GM18868 (cell line): Measurements from ENCODE around the gene PLCG2.

Experiments
- ATAC-seq: cut with Tn5 transposase; IDR thresholded peaks from one replicate; pipeline ENCODE4 v1.9.1; 2021; ENCODE audit warnings: mild to moderate bottlenecking, moderate library complexity; ENCODE audit not compliant: unreplicated experiment

Gene PLCG2

DNA sequence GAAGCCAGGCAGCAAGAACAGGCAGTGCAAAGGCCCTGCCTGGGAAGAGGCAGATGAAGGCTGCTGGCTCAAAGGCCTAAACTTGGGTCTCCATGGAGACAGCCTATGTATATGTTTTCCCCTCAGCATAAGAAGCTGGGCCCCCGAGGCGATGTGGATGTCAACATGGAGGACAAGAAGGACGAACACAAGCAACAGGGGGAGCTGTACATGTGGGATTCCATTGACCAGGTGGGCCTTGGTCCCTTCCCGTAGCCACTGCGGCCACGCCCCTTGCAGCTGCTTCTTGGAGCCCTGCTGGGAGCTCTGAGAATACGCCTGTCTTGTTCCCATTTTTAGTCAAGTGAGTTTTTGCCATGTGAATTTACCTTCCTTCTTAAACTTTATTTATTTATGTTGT is 126.2 kb downstream of the PLCG2 start:
- no peak for ATAC-seq

DNA sequence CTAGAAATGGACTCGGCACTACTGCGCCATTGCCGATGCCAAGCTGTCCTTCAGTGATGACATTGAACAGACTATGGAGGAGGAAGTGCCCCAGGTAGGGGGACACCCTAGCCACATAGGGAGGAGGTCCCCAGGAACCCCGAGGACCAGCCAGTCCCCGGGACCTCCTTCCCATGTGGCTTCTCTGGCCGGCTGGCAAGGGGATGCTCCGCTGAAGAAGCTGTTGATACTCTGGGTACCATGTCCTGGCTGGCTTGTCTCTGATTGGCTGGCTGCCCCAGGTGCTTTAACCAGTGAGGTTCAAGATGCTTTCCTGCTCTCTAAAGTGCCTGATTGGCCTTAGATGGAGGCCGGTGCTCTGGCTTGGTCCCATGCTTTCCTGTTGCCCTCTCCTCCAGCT is 128.6 kb downstream of the PLCG2 start:
- ATAC-seq, result no peak

DNA sequence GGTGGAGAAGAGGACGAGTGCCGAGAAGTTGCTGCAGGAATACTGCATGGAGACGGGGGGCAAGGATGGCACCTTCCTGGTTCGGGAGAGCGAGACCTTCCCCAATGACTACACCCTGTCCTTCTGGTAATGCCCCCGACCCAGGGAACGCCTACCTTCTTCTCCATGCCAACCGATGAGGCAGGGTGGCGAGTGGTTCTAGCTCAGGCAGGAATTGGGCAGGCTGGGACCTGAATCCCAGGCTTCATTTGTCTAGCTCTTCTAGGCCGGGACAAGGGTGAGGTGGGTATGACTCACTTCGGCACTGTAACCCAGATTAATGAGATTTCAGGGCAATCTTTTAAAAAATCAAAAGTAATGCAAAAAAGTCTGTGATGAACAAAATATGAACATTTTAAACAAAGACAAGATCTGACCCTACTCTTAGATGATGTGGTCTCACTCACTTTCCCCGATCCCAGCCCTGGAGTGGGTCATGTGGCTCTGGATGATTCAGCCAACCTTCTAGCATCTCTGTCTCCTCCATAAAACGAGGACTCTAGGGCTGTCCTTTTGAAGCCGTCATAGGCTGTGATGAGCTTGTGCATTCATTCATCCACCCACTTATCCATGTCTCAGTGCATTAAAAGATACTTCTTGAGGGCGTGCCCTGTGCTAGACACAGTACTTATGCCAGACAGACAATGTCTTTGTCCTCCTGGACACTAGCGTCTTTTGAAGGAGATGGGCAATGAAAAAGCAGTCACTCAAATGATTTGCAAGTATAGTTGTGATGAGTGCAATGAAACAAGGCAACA is 129.6 kb downstream of the PLCG2 start:
- no peak for ATAC-seq

DNA sequence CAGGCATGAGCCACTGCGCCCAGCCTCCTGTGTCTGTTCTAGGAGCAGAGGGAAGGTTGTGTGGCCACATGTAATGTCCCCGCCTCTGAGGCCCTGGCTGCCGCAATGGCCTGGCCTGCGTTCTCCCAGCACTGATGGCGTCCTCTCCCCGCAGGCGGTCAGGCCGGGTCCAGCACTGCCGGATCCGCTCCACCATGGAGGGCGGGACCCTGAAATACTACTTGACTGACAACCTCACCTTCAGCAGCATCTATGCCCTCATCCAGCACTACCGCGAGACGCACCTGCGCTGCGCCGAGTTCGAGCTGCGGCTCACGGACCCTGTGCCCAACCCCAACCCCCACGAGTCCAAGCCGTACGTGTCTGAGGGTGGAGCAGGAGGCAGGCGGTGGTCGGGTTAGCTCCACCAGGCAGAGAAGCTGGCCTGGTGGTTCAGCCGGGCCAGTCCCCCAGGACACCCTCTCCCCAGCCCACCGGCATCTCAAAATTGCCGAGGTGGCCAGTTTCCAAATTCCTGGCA is 131.3 kb downstream of the PLCG2 start:
- no peak for ATAC-seq

DNA sequence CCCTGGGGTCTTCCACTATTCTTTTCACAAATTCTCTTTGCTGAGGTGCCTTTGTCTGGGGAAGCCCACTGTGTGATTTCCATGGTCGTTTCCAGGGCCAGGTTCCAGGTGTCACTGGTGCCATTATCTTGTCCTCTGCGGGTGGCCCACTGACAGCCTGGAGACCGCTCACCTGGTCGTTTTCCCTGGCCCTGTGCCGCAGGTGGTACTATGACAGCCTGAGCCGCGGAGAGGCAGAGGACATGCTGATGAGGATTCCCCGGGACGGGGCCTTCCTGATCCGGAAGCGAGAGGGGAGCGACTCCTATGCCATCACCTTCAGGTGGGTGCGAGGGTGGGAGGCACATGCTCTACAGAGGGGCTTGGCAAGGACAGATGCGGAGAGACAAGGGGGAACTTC is 133.3 kb downstream of the PLCG2 start:
- no peak for ATAC-seq

DNA sequence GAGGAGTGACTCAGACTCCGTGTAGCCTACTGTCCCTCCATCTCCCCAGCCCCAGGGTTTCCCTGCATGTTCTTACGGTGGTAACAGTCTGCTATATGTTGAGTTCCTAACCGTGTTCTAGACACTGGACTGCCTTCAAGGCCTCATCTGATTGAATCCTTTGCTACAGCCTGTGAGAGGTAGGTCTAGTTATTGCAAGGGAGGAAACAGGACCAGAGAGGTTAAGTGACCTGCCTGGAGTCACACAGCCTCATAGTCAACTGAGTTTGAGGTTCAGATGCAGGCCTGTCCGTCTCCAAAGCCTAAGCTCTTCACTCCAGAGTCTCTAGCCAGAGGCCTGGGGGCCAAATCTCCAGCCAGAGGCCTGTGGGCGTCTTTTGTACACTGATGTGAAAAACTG is 134.1 kb downstream of the PLCG2 start:
- no peak for ATAC-seq

DNA sequence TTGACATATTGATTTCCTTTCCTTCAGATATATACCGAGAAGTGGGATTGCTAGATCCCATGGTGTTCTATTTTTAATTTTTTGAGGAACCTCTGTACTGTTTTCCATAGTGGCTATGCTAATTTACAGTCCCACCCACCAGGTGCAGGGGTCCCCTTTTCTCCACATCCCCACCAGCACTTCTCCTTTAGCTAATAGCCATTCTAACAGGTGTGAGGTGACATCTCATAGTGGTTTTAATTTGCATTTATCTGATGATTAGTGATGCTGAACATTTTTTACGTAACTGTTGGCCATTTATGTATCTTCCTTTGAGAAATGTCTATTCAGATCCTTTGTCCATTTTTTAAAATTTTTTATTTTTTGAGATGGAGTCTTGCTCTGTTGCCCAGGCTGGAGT is 138.3 kb downstream of the PLCG2 start:
- ATAC-seq, result no peak

DNA sequence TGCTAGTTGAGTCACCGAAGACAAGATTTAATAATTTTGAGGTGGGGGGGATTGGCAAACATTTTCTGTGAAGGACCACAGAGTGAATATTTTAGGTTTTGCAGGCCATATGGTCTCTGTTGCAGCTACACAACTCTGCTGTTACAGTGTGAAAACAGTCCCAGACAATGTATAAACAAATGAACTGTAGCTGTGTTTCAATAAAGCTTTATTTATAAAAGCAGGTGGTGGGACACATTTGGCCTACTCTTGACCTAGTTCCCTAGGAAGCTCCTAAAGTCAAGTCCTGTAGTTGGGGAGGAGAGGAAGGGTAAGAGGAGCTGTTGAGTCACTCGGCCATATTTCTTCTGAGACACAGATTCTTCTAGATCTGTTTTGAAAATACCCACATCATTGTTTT is 139.8 kb downstream of the PLCG2 start:
- ATAC-seq, result no peak

DNA sequence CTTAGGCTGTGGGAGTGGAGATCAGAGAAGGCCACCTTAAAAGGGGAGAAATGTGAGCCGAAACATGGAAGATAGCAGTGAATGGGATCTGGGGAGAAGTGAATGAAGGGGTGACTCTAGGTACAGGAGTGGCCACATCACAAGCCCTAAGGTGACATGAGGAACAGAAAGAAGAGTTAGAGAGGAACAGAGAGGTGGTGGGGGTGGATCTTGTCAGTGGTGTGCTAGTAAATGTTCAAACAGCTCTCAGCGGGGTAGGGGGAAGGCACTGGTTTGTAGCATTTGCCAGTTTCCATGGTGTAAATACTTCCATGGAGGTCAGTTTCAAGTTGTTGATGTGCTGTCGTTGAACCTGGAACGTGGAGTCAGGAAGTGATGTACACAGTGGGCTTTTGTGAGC is 141.4 kb downstream of the PLCG2 start:
- ATAC-seq, result no peak

DNA sequence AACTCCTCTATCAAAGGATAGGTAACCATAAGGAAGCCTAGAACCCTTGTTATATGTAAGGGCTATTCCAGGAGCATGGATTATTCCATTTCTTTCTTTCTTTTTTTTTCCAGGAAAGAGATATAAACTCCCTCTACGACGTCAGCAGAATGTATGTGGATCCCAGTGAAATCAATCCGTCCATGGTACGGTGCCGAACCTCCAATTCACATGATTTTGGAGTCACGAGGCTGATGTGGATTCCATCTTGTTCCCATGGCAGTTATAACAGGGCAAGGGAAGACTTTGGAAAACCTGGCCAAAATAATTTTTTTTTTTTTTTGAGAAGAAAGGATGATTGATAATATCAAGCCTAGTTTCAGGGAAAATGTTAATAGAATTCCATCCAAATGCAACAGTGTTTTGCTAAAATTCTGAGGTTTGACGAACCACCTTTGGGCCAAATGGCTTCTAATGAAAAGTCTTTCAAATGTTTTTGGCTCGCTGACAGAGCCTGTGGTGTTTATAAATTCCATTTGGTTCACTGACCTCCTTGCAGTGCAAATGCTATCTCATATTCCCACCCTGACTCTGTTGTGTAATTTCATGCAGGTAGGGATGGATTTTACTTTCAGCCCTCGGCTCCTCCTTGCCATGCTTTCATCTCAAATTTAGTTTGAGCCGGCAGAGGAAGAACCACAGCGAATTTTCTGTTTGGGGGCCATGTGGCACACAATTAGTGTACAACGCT is 142.2 kb downstream of the PLCG2 start:
- ATAC-seq, result no peak

DNA sequence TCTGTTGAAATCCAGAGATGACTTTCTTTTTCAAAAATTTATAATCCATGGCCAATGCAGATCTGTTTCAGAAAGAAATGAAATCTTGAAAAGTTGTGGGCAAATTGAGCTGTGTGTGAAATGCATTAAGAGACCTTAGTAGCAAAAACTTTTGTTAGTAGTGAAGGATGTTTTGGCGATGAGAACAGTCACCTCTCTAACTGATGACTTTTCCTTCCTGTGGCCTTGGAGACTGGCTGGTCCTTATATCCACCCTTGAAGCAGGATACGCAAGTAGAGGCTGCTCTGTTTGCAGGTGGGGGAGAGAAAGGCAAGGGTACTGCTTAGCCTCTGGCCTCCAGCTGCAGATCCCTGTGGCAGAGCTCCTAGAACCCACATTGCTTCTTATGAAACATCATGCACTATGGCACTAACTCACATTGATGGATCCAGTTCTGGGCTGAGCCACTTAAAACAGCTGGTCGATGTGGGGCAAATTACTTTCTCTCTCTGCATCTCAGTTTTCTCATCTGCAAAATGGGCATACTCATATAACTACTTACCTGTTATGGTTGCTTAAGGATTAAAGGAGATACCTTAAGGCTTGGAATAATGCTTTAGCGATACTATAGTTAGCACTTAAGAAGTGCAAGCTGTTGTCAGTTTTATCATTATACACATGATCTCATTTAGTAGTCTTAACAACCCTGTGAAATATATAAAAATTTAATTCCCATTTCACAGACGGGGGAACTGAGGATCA is 142.9 kb downstream of the PLCG2 start:
- ATAC-seq, result no peak

DNA sequence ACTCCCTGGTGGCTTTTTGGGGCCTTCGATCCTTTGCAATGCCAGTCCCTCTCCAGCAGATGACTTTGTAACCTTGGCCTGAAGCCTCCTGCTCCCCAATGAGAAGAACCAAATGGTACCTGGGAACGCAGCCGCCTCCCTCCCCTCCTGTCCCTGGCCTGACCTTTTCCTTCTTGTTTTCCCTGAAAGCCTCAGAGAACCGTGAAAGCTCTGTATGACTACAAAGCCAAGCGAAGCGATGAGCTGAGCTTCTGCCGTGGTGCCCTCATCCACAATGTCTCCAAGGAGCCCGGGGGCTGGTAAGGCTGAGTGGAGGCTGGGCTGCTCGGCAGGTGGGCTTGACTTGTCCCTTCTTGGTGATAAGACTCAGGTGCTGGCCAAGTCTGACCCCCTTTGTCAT is 144.2 kb downstream of the PLCG2 start:
- ATAC-seq, result no peak

DNA sequence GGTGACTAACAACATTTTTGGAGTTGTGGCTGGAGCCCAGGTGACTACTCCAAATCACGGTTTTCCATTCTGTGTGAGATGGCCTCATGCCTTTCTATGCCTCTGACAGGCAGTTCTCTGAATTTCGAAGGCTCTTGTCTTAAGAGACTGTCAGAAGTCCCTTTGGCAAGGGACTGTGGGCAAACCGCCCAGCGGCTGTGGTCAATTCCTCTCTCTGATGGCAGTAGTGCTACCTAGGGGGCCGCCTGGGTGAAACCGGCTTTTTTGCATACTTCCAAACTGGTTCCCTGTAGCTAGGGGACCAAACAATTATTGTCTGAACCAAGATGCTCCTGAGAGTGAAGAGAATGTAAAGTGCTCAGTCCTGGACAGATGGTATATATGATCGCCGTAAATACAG is 145.9 kb downstream of the PLCG2 start:
- ATAC-seq, result no peak

DNA sequence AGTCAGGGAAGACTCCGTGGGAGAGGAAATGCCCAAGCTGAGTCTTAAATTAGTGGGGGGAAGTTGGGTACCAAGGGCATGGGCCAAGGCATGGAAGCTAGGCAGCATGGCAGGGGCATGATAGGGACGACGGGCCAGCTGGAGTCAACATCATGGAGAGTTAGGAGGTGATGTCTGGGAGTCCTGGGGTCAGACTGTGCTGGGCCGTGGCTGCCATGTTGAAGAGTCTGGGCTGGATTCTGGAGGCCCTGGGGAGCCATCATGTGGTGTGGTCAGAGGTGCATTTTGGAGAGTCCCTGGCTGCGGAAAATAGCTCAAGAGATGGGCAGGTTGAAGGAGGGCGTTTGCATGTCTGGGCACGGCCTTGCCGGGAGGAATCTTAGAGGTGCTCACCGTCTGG is 146.9 kb downstream of the PLCG2 start:
- ATAC-seq, result no peak

DNA sequence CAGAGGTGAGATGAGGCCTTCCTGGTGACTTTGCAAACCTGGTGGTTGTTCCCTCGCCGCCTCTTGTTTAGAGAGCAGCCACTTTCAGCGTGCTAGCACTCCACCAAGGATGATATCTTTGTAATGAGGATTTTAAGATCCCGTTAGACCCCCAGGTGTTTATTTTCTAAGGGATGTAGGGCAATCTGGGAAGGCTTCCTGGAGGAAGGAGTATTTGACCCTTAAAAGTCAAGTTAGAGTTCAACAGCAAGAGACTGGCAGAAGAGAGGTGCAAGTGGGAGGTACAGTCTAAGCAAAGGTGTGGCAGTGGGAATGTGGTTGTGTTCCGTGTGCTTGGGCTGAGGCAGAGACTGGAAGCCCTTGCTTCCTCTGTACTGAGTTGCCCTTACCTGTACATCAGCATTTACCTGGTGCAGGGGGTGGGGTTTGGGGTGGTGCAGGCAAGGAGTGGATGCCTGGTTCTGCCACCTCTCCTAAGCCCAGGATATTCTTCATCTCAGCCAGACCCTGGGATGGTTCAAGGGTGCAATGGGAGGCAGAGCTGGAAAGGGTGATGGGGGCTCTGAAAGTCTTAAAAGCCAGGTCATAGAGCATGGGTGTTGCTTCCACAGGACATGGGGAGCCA is 148.6 kb downstream of the PLCG2 start:
- no peak for ATAC-seq

DNA sequence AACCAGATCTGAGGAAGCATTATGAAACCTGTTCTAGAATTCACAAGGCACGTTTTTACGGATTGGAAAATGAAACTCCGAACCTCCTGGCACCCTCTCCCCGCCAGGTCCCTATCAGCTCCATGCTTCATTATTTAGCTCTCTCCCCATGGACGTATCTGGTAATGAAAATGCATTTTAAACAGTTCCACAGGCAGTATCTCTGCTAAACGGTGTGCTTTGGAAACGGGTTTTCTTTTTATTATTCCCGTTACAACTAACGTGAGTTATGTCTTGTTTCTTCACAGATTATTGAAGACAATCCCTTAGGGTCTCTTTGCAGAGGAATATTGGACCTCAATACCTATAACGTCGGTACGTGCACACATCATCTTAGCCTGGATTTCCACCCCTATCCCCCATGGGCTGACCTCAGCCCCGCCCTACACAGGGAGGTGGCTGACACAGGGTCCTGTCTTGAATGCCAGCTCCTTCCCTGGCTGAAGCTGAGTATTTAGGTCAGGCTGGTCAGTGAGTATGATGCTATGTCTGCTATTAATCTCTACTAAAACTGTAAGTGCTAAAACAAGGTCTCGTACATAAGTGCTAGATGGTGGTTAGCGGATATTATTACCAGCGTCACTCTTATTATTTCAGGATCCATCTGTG is 149.3 kb downstream of the PLCG2 start:
- no peak for ATAC-seq

DNA sequence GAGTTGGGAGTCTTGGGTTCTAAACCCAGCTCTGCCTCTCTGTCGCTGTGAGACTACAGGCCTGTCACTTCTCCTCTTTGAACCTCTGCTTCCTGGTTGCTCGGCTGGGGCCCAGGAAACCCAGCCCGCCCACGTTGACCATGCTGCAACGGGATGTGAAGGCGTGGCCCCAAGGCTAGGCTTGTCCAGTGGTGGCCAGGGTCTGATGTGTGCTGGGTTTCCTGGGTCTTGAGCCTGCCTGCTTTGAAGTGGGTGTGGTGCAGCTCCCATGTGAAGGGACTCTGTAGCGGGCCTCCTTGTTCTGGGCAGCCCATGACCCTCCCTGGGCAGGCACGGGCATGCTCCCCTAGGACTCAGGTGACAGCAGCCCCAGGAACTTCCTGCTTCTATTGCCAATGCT is 149.9 kb downstream of the PLCG2 start:
- no peak for ATAC-seq

DNA sequence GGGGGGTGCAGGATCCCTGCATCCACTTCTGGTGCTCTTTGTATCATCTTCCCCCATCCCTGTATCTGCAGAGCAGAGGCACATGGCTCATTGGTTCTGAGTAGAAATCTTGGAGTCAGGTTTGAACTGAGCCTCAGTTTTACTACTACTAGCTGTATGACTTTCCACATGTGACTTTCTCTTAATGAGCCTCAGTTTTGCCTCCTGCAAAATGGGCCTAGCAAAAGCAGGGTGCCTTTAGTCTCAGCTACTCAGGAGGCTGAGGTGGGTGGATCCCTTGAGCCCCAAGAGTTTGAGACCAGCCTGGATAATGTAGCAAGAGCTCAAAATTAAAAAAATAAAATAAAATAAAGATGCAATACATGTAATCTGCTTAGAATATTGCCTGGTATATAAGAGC is 150.8 kb downstream of the PLCG2 start:
- ATAC-seq, result no peak

DNA sequence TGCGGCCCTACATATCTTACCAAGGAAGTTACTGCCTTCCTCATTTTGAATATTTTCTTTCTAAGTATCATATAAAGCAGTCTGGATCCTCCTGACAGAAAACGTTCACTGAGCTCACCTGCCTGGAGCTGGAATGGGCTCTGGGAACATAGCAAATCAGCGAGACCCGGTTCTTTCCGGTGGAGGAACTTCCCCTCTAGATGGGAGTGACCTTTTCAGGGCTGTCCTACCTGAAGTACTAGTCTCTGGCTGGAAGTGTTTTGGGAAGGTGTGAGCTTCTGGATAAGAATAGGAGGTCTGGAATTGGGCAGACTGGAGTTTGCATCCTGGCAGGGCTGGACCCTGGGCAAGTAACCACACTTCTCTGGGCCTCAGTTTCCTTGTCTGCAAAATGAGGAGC is 152.8 kb downstream of the PLCG2 start:
- ATAC-seq, result no peak

DNA sequence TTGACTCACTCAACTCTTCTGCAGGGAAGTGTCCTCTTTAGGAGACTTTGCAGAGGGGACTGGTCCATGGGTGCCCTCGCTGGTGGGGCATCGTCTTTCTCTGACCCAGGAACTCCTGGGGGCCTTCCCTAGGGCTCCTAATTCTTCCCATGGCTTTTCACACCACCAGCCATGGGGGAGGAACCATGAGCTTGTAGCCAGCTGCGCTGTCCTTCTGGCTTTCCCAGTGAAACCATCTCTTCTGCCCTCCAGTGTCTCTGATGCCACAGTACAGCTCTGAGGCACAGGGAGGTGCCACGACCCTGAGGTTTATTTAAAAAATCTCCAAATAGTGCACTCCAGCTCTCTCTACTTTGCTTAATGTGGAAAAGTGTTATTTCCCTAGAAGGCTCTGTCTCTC is 153.6 kb downstream of the PLCG2 start:
- no peak for ATAC-seq

DNA sequence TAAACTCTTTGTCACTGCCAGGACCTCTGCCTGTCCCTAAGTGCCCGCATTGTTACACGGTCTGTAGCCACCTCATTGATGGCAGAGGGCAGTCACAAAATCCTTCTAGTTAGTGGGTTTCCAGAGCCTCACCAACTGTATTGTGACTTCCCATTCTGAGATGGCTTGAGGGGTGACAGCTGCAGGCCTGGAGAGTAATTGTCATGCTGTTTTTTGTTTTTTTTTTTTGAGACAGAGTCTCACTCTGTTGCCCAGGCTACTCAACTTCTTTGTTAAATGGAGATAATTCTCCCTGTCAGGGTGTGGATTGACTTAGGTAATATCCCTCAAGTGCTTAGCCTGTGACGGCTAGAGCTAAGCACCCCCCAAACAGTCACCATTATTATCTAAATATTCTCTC is 154.3 kb downstream of the PLCG2 start:
- ATAC-seq, result no peak
